ENCODE data around the gene NQO2. TPM values are rescaled to one million over a fixed set of nuclear protein-coding genes. Genes with fewer than 3 reads are reported as not detected.
"Not testable (repeated sequence)": the region's sequence is repeated elsewhere in the genome, so short reads cannot be mapped to it uniquely, and the experiment has no call there.

The NQO2 gene
- total RNA-seq, 1 donor from 2014 or later: 21.5 TPM

DNA sequence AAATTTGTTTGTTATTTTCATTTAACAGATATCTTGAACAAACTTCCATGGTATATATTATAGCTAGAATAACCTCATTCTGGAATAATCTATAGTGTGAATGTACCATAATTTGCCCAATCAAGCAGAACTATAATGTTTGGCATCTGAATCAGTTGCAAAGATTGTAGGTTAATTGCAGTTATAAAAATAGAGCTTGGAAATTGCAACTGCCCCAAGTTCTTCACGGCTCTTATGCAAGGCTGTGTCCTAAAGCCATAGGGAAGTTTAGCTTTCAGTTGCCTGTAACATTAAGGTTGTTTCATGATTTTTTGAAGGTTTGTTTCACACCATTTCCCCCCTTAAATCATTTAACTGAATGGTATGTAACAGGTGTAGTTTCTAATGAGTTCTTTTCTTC is 19.4 kb downstream of the NQO2 start:
- peaks cover 14% of the 10 kb centered on the region for H3K4me1 Mint-ChIP-seq
- TF ChIP-seq, protein P1, sequence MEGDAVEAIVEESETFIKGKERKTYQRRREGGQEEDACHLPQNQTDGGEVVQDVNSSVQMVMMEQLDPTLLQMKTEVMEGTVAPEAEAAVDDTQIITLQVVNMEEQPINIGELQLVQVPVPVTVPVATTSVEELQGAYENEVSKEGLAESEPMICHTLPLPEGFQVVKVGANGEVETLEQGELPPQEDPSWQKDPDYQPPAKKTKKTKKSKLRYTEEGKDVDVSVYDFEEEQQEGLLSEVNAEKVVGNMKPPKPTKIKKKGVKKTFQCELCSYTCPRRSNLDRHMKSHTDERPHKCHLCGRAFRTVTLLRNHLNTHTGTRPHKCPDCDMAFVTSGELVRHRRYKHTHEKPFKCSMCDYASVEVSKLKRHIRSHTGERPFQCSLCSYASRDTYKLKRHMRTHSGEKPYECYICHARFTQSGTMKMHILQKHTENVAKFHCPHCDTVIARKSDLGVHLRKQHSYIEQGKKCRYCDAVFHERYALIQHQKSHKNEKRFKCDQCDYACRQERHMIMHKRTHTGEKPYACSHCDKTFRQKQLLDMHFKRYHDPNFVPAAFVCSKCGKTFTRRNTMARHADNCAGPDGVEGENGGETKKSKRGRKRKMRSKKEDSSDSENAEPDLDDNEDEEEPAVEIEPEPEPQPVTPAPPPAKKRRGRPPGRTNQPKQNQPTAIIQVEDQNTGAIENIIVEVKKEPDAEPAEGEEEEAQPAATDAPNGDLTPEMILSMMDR (conservative IDR thresholded peaks at IDR 0.05): no peak
- DNase-seq (ENCODE audit: low read depth, low spot score): no peak
- no peak overlapping the region for H3K27ac Mint-ChIP-seq (ENCODE audit: unreplicated experiment)
- no peak overlapping the region for H3K4me3 Mint-ChIP-seq
- peaks cover 35% of the 10 kb centered on the region for H3K36me3 Mint-ChIP-seq (ENCODE audit: low read depth)
- H3K9me3 Mint-ChIP-seq: peaks cover 2% of the 10 kb centered on the region
- no peaks in the 10 kb centered on the region for H3K27me3 Mint-ChIP-seq (ENCODE audit: low read depth)

DNA sequence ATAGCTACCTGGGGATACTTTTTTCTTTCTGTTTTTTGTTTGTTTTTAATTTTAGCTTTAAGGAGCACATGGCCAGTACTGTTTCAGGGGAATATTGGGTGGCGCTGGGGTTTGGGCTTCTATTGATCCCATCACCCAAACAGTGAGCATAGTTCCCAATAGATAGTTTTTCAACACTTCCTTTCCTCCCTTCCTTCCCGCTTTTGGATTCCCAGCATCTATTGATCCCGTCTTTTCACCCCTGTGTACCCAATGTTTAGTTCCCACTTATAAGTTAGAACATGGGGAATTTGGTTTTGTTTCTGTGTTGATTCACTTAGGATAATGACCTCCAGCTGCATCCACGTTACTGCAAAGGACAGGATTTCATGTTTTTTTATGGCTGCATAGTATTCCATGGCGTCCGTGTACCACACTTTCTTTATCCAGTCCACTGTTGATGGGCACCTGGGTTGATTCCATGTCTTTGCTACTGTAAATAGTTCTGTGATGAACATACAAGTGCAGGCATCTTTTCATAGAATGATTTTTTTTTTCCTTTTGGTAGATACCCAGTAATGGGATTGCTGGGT is 20.1 kb downstream of the NQO2 start:
- H3K4me3 Mint-ChIP-seq: no peak overlapping the region
- no peak overlapping the region for H3K27ac Mint-ChIP-seq (ENCODE audit: unreplicated experiment)
- H3K9me3 Mint-ChIP-seq: peaks cover 2% of the 10 kb centered on the region
- H3K27me3 Mint-ChIP-seq (ENCODE audit: low read depth): no peaks in the 10 kb centered on the region
- H3K4me1 Mint-ChIP-seq: peaks cover 15% of the 10 kb centered on the region
- DNase-seq (ENCODE audit: low read depth, low spot score): no peak
- TF ChIP-seq, protein P1 (conservative IDR thresholded peaks at IDR 0.05): no peak
- H3K36me3 Mint-ChIP-seq (ENCODE audit: low read depth): peaks cover 30% of the 10 kb centered on the region

DNA sequence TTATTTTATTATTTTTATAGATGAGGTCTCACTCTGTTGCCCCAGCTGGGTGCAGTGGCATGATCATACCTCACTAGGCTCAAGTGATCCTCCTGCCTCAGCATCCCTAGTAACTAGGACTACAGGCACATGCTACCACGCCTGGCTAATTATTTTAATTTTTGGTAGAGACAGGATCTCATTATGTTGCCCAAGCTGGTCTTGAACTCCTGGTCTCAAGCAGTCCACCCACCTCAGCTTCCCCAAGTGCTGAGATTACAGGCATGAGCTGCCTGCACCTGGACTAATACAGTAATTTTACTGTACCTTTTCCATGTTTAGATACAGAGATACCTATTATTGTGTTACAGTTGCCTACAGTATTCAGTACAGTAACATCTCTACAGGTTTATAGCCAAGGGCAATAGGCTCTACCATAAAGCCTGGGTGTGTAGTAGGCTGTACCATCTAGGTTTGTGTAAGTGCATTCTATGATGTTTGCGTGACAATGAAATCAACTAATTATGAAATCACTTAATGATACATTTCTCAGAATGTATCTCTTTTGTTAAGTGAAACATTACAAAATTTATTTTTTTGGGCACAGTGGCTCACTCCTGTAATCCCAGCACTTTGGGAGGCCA is 21.4 kb downstream of the NQO2 start:
- not testable (repeated sequence) for DNase-seq (ENCODE audit: low read depth, low spot score); H3K4me3 Mint-ChIP-seq; H3K9me3 Mint-ChIP-seq; H3K27ac Mint-ChIP-seq (ENCODE audit: unreplicated experiment); H3K27me3 Mint-ChIP-seq (ENCODE audit: low read depth)
- H3K36me3 Mint-ChIP-seq (ENCODE audit: low read depth): peaks cover 30% of the 10 kb centered on the region
- H3K4me1 Mint-ChIP-seq: peaks cover 22% of the 10 kb centered on the region

DNA sequence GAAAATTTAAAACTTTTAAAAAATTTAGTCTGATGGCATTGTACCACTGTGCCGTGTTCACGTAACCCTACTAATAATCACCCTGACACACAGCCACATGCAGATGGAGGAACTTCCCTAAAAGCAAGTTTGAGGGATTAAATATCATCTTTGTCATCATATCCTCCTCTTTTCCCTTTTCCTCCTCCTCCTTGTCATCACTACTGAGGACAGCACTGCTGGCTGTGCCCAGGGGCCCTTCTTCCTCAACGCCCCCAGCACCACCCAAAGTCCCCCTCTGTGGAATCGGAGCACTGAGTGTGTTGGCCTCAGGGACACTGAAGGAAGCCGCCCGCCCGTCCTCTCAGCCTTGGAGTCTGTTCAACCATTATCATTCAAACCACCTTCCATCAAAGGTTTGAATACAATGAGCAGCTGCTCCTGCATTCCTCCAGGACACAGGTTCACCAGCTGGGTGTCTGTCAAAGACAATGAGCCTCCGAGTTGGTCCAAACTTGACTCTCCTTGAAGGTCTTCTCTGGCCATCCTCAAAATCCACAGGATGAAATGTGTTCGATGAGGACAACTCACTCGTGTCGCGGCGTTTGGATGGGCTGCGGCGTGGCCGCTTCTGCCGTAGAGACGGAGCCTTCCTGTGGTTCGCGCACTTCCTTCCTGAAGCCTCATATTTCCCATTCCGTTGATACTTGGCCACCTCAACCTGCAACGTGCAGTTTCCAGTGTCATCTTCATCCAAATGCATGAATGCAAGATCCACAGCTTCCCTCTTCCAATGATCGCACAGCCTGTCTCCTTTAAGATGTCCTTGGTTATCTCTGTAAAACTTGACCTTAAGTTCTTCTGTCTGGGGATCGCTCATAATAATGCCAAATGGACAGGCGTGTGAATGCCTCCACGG is 23.3 kb downstream of the NQO2 start:
- Mint-ChIP-seq H3K27ac (ENCODE audit: unreplicated experiment) (no peak overlapping the region), H3K4me1 (peaks cover 35% of the 10 kb centered on the region), H3K36me3 (ENCODE audit: low read depth) (peaks cover 23% of the 10 kb centered on the region), H3K27me3 (ENCODE audit: low read depth) (no peaks in the 10 kb centered on the region), H3K4me3 (no peak overlapping the region), H3K9me3 (peaks cover 2% of the 10 kb centered on the region)
- no peak for DNase-seq (ENCODE audit: low read depth, low spot score)
- TF ChIP-seq, protein P1 (conservative IDR thresholded peaks at IDR 0.05): no peak

DNA sequence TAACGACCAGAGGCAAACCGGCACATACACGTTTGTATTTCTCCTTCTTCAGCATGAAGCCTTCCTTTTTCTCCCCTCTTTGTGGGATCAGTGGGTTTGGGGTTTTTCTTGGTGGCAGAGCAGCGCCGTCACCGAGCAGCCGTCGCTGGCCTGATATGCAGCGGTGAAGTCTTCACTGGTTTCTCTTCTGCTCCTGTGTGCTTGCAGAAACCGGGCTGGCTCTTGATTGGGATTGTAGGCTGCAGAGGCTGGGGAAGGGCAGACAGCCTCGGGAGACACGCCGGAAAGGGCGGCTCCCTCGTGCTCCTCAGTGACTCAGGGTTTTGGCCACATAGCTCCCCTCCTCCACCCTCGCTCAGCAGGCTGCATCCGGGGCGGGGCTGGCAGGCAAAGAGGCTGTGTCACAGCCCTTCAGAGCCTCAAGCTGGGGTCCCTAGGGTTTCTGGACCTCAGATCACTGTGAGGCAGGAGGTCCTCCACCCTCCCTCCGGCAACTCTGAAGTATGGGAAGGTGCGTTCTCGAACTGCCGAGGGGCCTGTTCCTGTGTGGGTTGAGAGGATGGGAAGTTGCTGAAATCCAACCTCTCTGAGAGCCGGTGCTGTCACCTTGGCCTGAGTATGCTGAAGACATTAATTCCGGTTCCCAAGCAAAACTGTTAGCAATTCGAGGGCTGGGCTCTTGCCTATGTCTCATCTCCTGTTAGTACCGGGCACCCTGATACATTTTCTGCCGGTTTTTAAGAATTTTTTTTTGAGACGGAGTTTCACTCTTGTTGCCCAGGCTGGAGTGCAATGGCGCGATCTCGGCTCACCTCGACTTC is 24.2 kb downstream of the NQO2 start:
- Mint-ChIP-seq H3K27ac (ENCODE audit: unreplicated experiment) (peak overlapping the region; percentile 74), H3K4me3 (peak overlapping the region; percentile 50), H3K36me3 (ENCODE audit: low read depth) (peaks cover 23% of the 10 kb centered on the region), H3K27me3 (ENCODE audit: low read depth) (no peaks in the 10 kb centered on the region), H3K4me1 (peaks cover 35% of the 10 kb centered on the region), H3K9me3 (peaks cover 2% of the 10 kb centered on the region)
- TF ChIP-seq, protein P1 (conservative IDR thresholded peaks at IDR 0.05): no peak
- peak; percentile 29 for DNase-seq (ENCODE audit: low read depth, low spot score)

Measured in neural crest cell (in vitro differentiated cells).